Neural crest cell (in vitro differentiated cells): Measurements from ENCODE around the gene SLC6A18. TPM values are rescaled to one million over a fixed set of nuclear protein-coding genes. Genes with fewer than 3 reads are reported as not detected.

Experiments used
- DNase-seq: peaks from one replicate; pipeline ENCODE4 v3.0.0; 2021; ENCODE audit warnings: low read depth, mixed read lengths, low spot score
- H3K27ac Mint-ChIP-seq: one replicate; pipeline ENCODE4 v1.8.0; 2021; ENCODE audit warnings: mild to moderate bottlenecking, mixed read lengths; ENCODE audit not compliant: unreplicated experiment
- H3K27me3 Mint-ChIP-seq: 2 replicates; pipeline ENCODE4 v1.8.0; 2021; ENCODE audit warnings: low read depth, mild to moderate bottlenecking, mixed read lengths
- H3K36me3 Mint-ChIP-seq: 2 replicates; pipeline ENCODE4 v1.8.0; 2021; ENCODE audit warnings: low read depth, mild to moderate bottlenecking, mixed read lengths
- H3K4me1 Mint-ChIP-seq: 2 replicates; pipeline ENCODE4 v1.8.0; 2021; ENCODE audit warnings: mixed read lengths
- H3K4me3 Mint-ChIP-seq: one replicate; pipeline ENCODE4 v1.8.0; 2021; ENCODE audit warnings: mild to moderate bottlenecking, mixed read lengths
- H3K9me3 Mint-ChIP-seq: 2 replicates; pipeline ENCODE4 v1.8.0; 2021; ENCODE audit warnings: mixed read lengths
- CTCF ChIP-seq: fragments of 200-600 bp; sonication (generic); conservative IDR thresholded peaks from 2 replicates; pipeline ENCODE4 v1.5.0; 2021; ENCODE audit warnings: antibody characterized with exemption, mild to moderate bottlenecking
- total RNA-seq: library from RNA; stranded (reverse); gene quantifications from 2 replicates; pipeline ENCODE4 v1.2.1, GENCODE V29; 2021

SLC6A18 gene
- total RNA-seq, 1 donor from 2014 or later = not detected

GRCh38 chr5:1253456-1254105, 28.4 kb downstream of the SLC6A18 start:
- Mint-ChIP-seq H3K4me1 (no peaks in the 10 kb centered on the region), H3K36me3 (no peaks in the 10 kb centered on the region), H3K27me3 (peaks cover 6% of the 10 kb centered on the region), H3K9me3 (no peaks in the 10 kb centered on the region), H3K4me3 (no peak overlapping the region), H3K27ac (no peak overlapping the region)
- DNase-seq = no peak
- TF ChIP-seq CTCF = no peak

- DNase-seq = no peak
- H3K27me3 Mint-ChIP-seq = peaks cover 4% of the 10 kb centered on the region
These were observed 29.0 kb downstream of the SLC6A18 start for GRCh38 chr5:1254196-1254595.

GRCh38 chr5:1255081-1255561, 29.9 kb downstream of the SLC6A18 start:
- Mint-ChIP-seq H3K27ac (no peak overlapping the region), H3K27me3 (peaks cover 4% of the 10 kb centered on the region), H3K36me3 (no peaks in the 10 kb centered on the region), H3K4me3 (no peak overlapping the region), H3K9me3 (no peaks in the 10 kb centered on the region), H3K4me1 (no peaks in the 10 kb centered on the region)
- no peak for TF ChIP-seq CTCF
- no peak for DNase-seq

More at GRCh38 chr5:1254196-1254595, 29.0 kb downstream of the SLC6A18 start:
- no peaks in the 10 kb centered on the region for H3K4me1 Mint-ChIP-seq
- H3K36me3 Mint-ChIP-seq = no peaks in the 10 kb centered on the region
- no peak overlapping the region for H3K4me3 Mint-ChIP-seq
- no peak for TF ChIP-seq CTCF
- H3K27ac Mint-ChIP-seq = no peak overlapping the region
- no peaks in the 10 kb centered on the region for H3K9me3 Mint-ChIP-seq

DNA sequence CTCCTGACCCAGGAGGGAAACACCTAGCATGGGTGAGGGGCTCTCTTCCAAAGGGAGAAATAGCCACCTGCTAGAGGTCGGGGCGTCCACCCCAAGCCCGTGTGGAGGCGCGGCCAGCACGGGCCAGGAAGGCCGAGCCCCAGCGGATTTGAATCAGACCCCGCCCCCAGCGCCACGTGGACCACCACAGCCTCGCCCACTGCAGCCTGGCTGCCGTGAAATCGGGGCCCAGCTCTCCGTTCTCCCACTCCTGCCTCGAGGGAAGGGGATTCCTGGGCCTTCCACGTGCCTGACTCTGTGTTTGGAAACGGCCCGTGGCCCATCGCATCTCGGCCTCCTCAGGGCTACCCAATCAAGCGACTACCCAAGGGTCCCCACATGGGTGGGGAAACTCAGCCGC, 31.6 kb downstream of the SLC6A18 start:
- DNase-seq = no peak
- Mint-ChIP-seq H3K4me1 (no peaks in the 10 kb centered on the region), H3K4me3 (no peak overlapping the region), H3K27ac (no peak overlapping the region), H3K36me3 (no peaks in the 10 kb centered on the region), H3K27me3 (no peaks in the 10 kb centered on the region), H3K9me3 (no peaks in the 10 kb centered on the region)
- no peak for TF ChIP-seq CTCF

DNA sequence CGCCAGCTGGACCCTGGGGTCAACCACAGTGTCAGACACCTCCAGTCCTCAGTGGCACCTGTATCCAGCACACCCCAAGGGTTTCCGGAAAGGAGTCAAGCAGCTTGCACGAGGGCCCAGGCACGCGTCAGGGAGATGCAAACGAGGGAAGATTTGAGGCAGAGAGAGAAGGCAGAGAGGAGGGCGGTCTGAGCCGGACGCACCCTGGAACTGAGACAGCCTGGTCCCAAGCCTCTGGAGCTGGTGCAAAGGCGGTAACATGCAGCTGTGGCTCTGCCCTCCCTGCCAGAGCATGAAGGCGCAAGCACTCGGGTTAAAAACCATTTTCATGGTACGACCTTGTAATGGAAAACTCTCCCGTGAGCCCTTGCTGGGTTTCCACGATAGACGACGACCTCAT, 32.2 kb downstream of the SLC6A18 start:
- DNase-seq = no peak
- Mint-ChIP-seq H3K9me3 (no peaks in the 10 kb centered on the region), H3K4me1 (no peaks in the 10 kb centered on the region), H3K4me3 (no peak overlapping the region), H3K27me3 (no peaks in the 10 kb centered on the region), H3K36me3 (no peaks in the 10 kb centered on the region), H3K27ac (no peak overlapping the region)
- no peak for TF ChIP-seq CTCF
